Measurements from ENCODE around the gene NAP1L4. TPM values are rescaled to one million over a fixed set of nuclear protein-coding genes. Genes with fewer than 3 reads are reported as not detected.

NAP1L4 gene
- total RNA-seq, 1 experiment from 2014 or later: 80.5 TPM

GRCh38 chr11:2994336-2994730 lies 2.2 kb upstream of the NAP1L4 start:
- Histone ChIP-seq H3K79me2 (ENCODE audit: low read length) (peaks cover 25% of the 10 kb centered on the region), H3K27me3 (ENCODE audit: low read length) (no peaks in the 10 kb centered on the region), H3K9me3 (ENCODE audit: low read length) (no peaks in the 10 kb centered on the region), H3K4me2 (ENCODE audit: low read depth, low read length, poor library complexity, severe bottlenecking) (no peak overlapping the region), H4K20me1 (ENCODE audit: insufficient read depth, low read depth, low read length) (peaks cover 13% of the 10 kb centered on the region), H3K4me1 (ENCODE audit: low read length) (peaks cover 19% of the 10 kb centered on the region), H3K4me3 (ENCODE audit: low read length) (no peak overlapping the region), H3K9ac (ENCODE audit: low read length) (no peak overlapping the region), H3K27ac (ENCODE audit: low read length) (no peak overlapping the region), H3K36me3 (ENCODE audit: insufficient read depth, low read length) (peaks cover 5% of the 10 kb centered on the region; the same call in 1 of the 2 replicates), H3K9me2 (replicated peaks; ENCODE audit: insufficient read depth, low read length) (no peaks in the 10 kb centered on the region), H2AFZ (ENCODE audit: low read length) (no peak overlapping the region)
- DNase-seq: no peak

GRCh38 chr11:2992997-2993325 lies 832 bp upstream of the NAP1L4 start:
- H3K9ac ChIP-seq (ENCODE audit: low read length): peak overlapping the region; percentile 93
- peaks cover 24% of the 10 kb centered on the region for H4K20me1 ChIP-seq (ENCODE audit: insufficient read depth, low read depth, low read length)
- peak overlapping the region; percentile 64; the same call in 1 of the 2 replicates for H2AFZ ChIP-seq (ENCODE audit: low read length)
- peak; percentile 72 for DNase-seq
- H3K9me2 ChIP-seq (replicated peaks; ENCODE audit: insufficient read depth, low read length): no peaks in the 10 kb centered on the region
- peaks cover 39% of the 10 kb centered on the region for H3K79me2 ChIP-seq (ENCODE audit: low read length)
- H3K36me3 ChIP-seq (ENCODE audit: insufficient read depth, low read length): peaks cover 19% of the 10 kb centered on the region; the same call in 1 of the 2 replicates
- peak overlapping the region; percentile 78 for H3K4me2 ChIP-seq (ENCODE audit: low read depth, low read length, poor library complexity, severe bottlenecking)
- H3K9me3 ChIP-seq (ENCODE audit: low read length): no peaks in the 10 kb centered on the region
- no peaks in the 10 kb centered on the region for H3K27me3 ChIP-seq (ENCODE audit: low read length)
- H3K4me3 ChIP-seq (ENCODE audit: low read length): peak overlapping the region; percentile 84
- peak overlapping the region; percentile 69 for H3K27ac ChIP-seq (ENCODE audit: low read length)
- H3K4me1 ChIP-seq (ENCODE audit: low read length): peaks cover 33% of the 10 kb centered on the region

GRCh38 chr11:2991452-2992233 lies 486 bp downstream of the NAP1L4 start:
- no peak for DNase-seq
- no peaks in the 10 kb centered on the region for H3K9me3 ChIP-seq (ENCODE audit: low read length)
- peaks cover 29% of the 10 kb centered on the region; the same call in 1 of the 2 replicates for H3K36me3 ChIP-seq (ENCODE audit: insufficient read depth, low read length)
- H3K27ac ChIP-seq (ENCODE audit: low read length): peak overlapping the region; percentile 57
- H2AFZ ChIP-seq (ENCODE audit: low read length): no peak overlapping the region
- H3K9me2 ChIP-seq (replicated peaks; ENCODE audit: insufficient read depth, low read length): no peaks in the 10 kb centered on the region
- H4K20me1 ChIP-seq (ENCODE audit: insufficient read depth, low read depth, low read length): peaks cover 35% of the 10 kb centered on the region
- H3K4me1 ChIP-seq (ENCODE audit: low read length): peaks cover 35% of the 10 kb centered on the region
- peaks cover 52% of the 10 kb centered on the region for H3K79me2 ChIP-seq (ENCODE audit: low read length)
- H3K27me3 ChIP-seq (ENCODE audit: low read length): no peaks in the 10 kb centered on the region
- H3K4me2 ChIP-seq (ENCODE audit: low read depth, low read length, poor library complexity, severe bottlenecking): peak overlapping the region; percentile 81
- peak overlapping the region; percentile 93 for H3K9ac ChIP-seq (ENCODE audit: low read length)
- peak overlapping the region; percentile 84 for H3K4me3 ChIP-seq (ENCODE audit: low read length)

GRCh38 chr11:2990617-2991451 lies 1.3 kb downstream of the NAP1L4 start:
- Histone ChIP-seq H4K20me1 (ENCODE audit: insufficient read depth, low read depth, low read length) (peaks cover 35% of the 10 kb centered on the region), H3K36me3 (ENCODE audit: insufficient read depth, low read length) (peaks cover 29% of the 10 kb centered on the region; the same call in 1 of the 2 replicates), H3K79me2 (ENCODE audit: low read length) (peaks cover 60% of the 10 kb centered on the region), H2AFZ (ENCODE audit: low read length) (no peak overlapping the region), H3K27me3 (ENCODE audit: low read length) (no peaks in the 10 kb centered on the region), H3K4me1 (ENCODE audit: low read length) (peaks cover 35% of the 10 kb centered on the region), H3K9ac (ENCODE audit: low read length) (peak overlapping the region; percentile 93), H3K9me2 (replicated peaks; ENCODE audit: insufficient read depth, low read length) (no peaks in the 10 kb centered on the region), H3K9me3 (ENCODE audit: low read length) (no peaks in the 10 kb centered on the region), H3K4me3 (ENCODE audit: low read length) (peak overlapping the region; percentile 84), H3K27ac (ENCODE audit: low read length) (peak overlapping the region; percentile 57), H3K4me2 (ENCODE audit: low read depth, low read length, poor library complexity, severe bottlenecking) (peak overlapping the region; percentile 81)
- DNase-seq: peak; percentile 74

GRCh38 chr11:2989551-2989950 lies 2.6 kb downstream of the NAP1L4 start:
- H3K27ac ChIP-seq (ENCODE audit: low read length): 0 out of 2 replicates have a peak overlapping the region, but pooled peaks have one; percentile 12
- H3K27me3 ChIP-seq (ENCODE audit: low read length): no peaks in the 10 kb centered on the region
- H3K9ac ChIP-seq (ENCODE audit: low read length): peak overlapping the region; percentile 93
- H3K4me2 ChIP-seq (ENCODE audit: low read depth, low read length, poor library complexity, severe bottlenecking): peak overlapping the region; percentile 81
- peaks cover 29% of the 10 kb centered on the region; the same call in 1 of the 2 replicates for H3K36me3 ChIP-seq (ENCODE audit: insufficient read depth, low read length)
- peak overlapping the region; percentile 84 for H3K4me3 ChIP-seq (ENCODE audit: low read length)
- DNase-seq: no peak
- peaks cover 35% of the 10 kb centered on the region for H3K4me1 ChIP-seq (ENCODE audit: low read length)
- H3K9me2 ChIP-seq (replicated peaks; ENCODE audit: insufficient read depth, low read length): no peaks in the 10 kb centered on the region
- no peaks in the 10 kb centered on the region for H3K9me3 ChIP-seq (ENCODE audit: low read length)
- H3K79me2 ChIP-seq (ENCODE audit: low read length): peaks cover 73% of the 10 kb centered on the region
- H2AFZ ChIP-seq (ENCODE audit: low read length): no peak overlapping the region
- peaks cover 39% of the 10 kb centered on the region for H4K20me1 ChIP-seq (ENCODE audit: insufficient read depth, low read depth, low read length)

GRCh38 chr11:2989006-2989405 lies 3.1 kb downstream of the NAP1L4 start:
- H3K4me3 ChIP-seq (ENCODE audit: low read length): peak overlapping the region; percentile 84
- H2AFZ ChIP-seq (ENCODE audit: low read length): no peak overlapping the region
- H3K9me2 ChIP-seq (replicated peaks; ENCODE audit: insufficient read depth, low read length): no peaks in the 10 kb centered on the region
- H3K9me3 ChIP-seq (ENCODE audit: low read length): no peaks in the 10 kb centered on the region
- peaks cover 29% of the 10 kb centered on the region; the same call in 1 of the 2 replicates for H3K36me3 ChIP-seq (ENCODE audit: insufficient read depth, low read length)
- peaks cover 78% of the 10 kb centered on the region for H3K79me2 ChIP-seq (ENCODE audit: low read length)
- no peaks in the 10 kb centered on the region for H3K27me3 ChIP-seq (ENCODE audit: low read length)
- H3K4me2 ChIP-seq (ENCODE audit: low read depth, low read length, poor library complexity, severe bottlenecking): peak overlapping the region; percentile 81
- no peak for DNase-seq
- peak overlapping the region; percentile 12; the same call in 1 of the 2 replicates for H3K27ac ChIP-seq (ENCODE audit: low read length)
- peaks cover 41% of the 10 kb centered on the region for H4K20me1 ChIP-seq (ENCODE audit: insufficient read depth, low read depth, low read length)
- peak overlapping the region; percentile 93 for H3K9ac ChIP-seq (ENCODE audit: low read length)
- H3K4me1 ChIP-seq (ENCODE audit: low read length): peaks cover 35% of the 10 kb centered on the region

- H3K36me3 ChIP-seq (ENCODE audit: insufficient read depth, low read length): peaks cover 29% of the 10 kb centered on the region; the same call in 1 of the 2 replicates
- peak overlapping the region; percentile 84 for H3K4me3 ChIP-seq (ENCODE audit: low read length)
- no peak for DNase-seq
- H3K9me3 ChIP-seq (ENCODE audit: low read length): no peaks in the 10 kb centered on the region
- no peak overlapping the region for H3K27ac ChIP-seq (ENCODE audit: low read length)
- peaks cover 87% of the 10 kb centered on the region for H3K79me2 ChIP-seq (ENCODE audit: low read length)
- no peak overlapping the region for H2AFZ ChIP-seq (ENCODE audit: low read length)
- peak overlapping the region; percentile 81 for H3K4me2 ChIP-seq (ENCODE audit: low read depth, low read length, poor library complexity, severe bottlenecking)
- peaks cover 48% of the 10 kb centered on the region for H4K20me1 ChIP-seq (ENCODE audit: insufficient read depth, low read depth, low read length)
- peaks cover 31% of the 10 kb centered on the region for H3K4me1 ChIP-seq (ENCODE audit: low read length)
- H3K27me3 ChIP-seq (ENCODE audit: low read length): no peaks in the 10 kb centered on the region
- H3K9ac ChIP-seq (ENCODE audit: low read length): peak overlapping the region; percentile 93; the same call in 1 of the 2 replicates
- H3K9me2 ChIP-seq (replicated peaks; ENCODE audit: insufficient read depth, low read length): no peaks in the 10 kb centered on the region
These were observed 4.0 kb downstream of the NAP1L4 start for GRCh38 chr11:2987881-2988861.

Data from Karpas-422 (cell line).